ENCODE results near the gene XCL1. TPM values are rescaled to one million over a fixed set of nuclear protein-coding genes. Genes with fewer than 3 reads are reported as not detected.

XCL1 gene
- total and polyA plus RNA-seq, 2 donors (not counting 3 experiments of a cell fraction or from before 2014, with no cell fraction given) = not detected

DNA sequence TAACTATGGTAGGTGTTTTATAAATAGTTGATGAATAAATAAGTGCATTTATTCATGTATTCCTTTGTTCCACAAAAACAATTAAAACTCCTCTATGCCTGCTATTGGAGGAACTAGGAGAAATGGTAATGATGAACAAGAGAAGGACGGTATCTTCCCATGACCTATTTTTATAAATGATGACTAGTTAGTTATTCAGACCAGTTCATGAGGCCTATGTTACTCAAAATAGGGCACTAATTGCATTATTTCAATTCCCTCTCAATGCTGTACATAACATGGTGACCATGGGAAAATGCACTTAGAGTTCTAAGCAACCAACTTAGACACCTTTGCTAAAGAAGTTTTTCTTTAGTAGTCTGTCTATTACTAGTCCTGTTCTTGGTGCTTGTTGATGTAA lies 53.1 kb downstream of the XCL1 start:
- H3K4me3 ChIP-seq (replicated peaks in 1 of 3; ENCODE audit: insufficient read depth in 1 of 3, low read depth in 1 of 3, low read length in 3 of 3) = no peak overlapping the region
- TF ChIP-seq, protein P1, sequence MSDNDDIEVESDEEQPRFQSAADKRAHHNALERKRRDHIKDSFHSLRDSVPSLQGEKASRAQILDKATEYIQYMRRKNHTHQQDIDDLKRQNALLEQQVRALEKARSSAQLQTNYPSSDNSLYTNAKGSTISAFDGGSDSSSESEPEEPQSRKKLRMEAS (IDR thresholded peaks at IDR 0.05; ENCODE audit: insufficient read depth, insufficient read length) = no peak
- TF ChIP-seq POLR2AphosphoS5 (IDR thresholded peaks at IDR 0.05; ENCODE audit: insufficient read depth, low read depth, low read length) (no peak), EZH2 (IDR thresholded peaks at IDR 0.05; ENCODE audit: borderline replicate concordance, low read depth, low read length, severe bottlenecking) (no peak), JUN (IDR thresholded peaks at IDR 0.05; ENCODE audit: borderline replicate concordance, insufficient read depth, insufficient read length, low read depth) (no peak), FOS (IDR thresholded peaks at IDR 0.05; ENCODE audit: borderline replicate concordance, insufficient read depth, low read length) (no peak), POLR2A (IDR thresholded peaks at IDR 0.05; ENCODE audit: low read depth, low read length) (no peak), GATA2 (IDR thresholded peaks at IDR 0.05; ENCODE audit: insufficient read depth, insufficient read length, low read depth, low read length) (no peak)
- TF ChIP-seq, protein P2, sequence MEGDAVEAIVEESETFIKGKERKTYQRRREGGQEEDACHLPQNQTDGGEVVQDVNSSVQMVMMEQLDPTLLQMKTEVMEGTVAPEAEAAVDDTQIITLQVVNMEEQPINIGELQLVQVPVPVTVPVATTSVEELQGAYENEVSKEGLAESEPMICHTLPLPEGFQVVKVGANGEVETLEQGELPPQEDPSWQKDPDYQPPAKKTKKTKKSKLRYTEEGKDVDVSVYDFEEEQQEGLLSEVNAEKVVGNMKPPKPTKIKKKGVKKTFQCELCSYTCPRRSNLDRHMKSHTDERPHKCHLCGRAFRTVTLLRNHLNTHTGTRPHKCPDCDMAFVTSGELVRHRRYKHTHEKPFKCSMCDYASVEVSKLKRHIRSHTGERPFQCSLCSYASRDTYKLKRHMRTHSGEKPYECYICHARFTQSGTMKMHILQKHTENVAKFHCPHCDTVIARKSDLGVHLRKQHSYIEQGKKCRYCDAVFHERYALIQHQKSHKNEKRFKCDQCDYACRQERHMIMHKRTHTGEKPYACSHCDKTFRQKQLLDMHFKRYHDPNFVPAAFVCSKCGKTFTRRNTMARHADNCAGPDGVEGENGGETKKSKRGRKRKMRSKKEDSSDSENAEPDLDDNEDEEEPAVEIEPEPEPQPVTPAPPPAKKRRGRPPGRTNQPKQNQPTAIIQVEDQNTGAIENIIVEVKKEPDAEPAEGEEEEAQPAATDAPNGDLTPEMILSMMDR (IDR thresholded peaks at IDR 0.05; ENCODE audit: extremely low read depth in 1 of 2, insufficient read depth in 1 of 2, low read depth in 1 of 2, low read length in 2 of 2) = no peak
- DNase-seq (ENCODE audit: low read depth, low spot score) = no peak
- H2AFZ ChIP-seq (ENCODE audit: low read depth, low read length) = no peak overlapping the region
- BruUV-seq (replicated peaks) = no TSS peak
- CTCF ChIA-PET = interaction anchor here (1.0 kb wide), 1 partner anchor 8 kb away, joined by 3 read pairs; no protein-coding TSS in a partner anchor
- no peaks in the 10 kb centered on the region for H4K20me1 ChIP-seq (replicated peaks; ENCODE audit: control insufficient read depth, extremely low read depth, insufficient read depth, low read length)
- no peaks in the 10 kb centered on the region for H3K9me3 ChIP-seq (replicated peaks; ENCODE audit: control insufficient read depth, insufficient read depth, low read length)
- H3K9me1 ChIP-seq (replicated peaks; ENCODE audit: control insufficient read depth, extremely low read depth, insufficient read depth, low read length) = no peaks in the 10 kb centered on the region
- H3K27me3 ChIP-seq (ENCODE audit: control insufficient read depth in 2 of 2, insufficient read depth in 2 of 2, low read length in 2 of 2) = no peaks in the 10 kb centered on the region
- dilution Hi-C loops (cut with MboI; ENCODE audit: extremely low pct_ligation_motif_present, low sequenced_read_pairs) = no loop called here
- no peaks in the 10 kb centered on the region for H3K79me2 ChIP-seq (ENCODE audit: control insufficient read depth, insufficient read depth, low read length)
- intact Hi-C loops (cut with micrococcal nuclease) = no loop called here
- H3K9ac ChIP-seq (replicated peaks; ENCODE audit: extremely low read depth, insufficient read depth, low read length) = no peak overlapping the region
- no peak overlapping the region for H3K4me2 ChIP-seq (ENCODE audit: insufficient read depth, low read length)
- H3K36me3 ChIP-seq (ENCODE audit: control insufficient read depth in 2 of 2, extremely low read depth in 1 of 2, insufficient read depth in 2 of 2, low read length in 2 of 2) = no peaks in the 10 kb centered on the region
- FAIRE-seq = no peak
- no peak overlapping the region for H3K27ac ChIP-seq (ENCODE audit: insufficient read depth, low read depth, low read length)
- no peaks in the 10 kb centered on the region for H3K4me1 ChIP-seq (ENCODE audit: control insufficient read depth, extremely low read depth, insufficient read depth, low read length)
- POLR2A ChIA-PET = no interaction called here

Other genes with a start within 250 kb of the XCL1 start
- gene XCL2, start 32.6 kb upstream of the XCL1 start, total RNA-seq = not detected in 2 replicates
- not detected in 2 replicates for gene XCL2, start 32.6 kb upstream of the XCL1 start, polyA plus RNA-seq
- not detected in 2 replicates for gene DPT, start 152.6 kb downstream of the XCL1 start, total RNA-seq
- not detected in 2 replicates for gene DPT, start 152.6 kb downstream of the XCL1 start, polyA plus RNA-seq

Data from endothelial cell of umbilical vein (primary cell).